ENCODE results near the gene CGRRF1. TPM values are rescaled to one million over a fixed set of nuclear protein-coding genes. Genes with fewer than 3 reads are reported as not detected.
A peak's percentile ranks its signal among the peaks of the same experiment; 100 is the strongest.

Gene CGRRF1
- total and polyA plus RNA-seq, 2 of the 13 experiments (the other 11 are each of a cell fraction or from before 2014, with no cell fraction given), result 16.8 to 18.2 TPM

DNA sequence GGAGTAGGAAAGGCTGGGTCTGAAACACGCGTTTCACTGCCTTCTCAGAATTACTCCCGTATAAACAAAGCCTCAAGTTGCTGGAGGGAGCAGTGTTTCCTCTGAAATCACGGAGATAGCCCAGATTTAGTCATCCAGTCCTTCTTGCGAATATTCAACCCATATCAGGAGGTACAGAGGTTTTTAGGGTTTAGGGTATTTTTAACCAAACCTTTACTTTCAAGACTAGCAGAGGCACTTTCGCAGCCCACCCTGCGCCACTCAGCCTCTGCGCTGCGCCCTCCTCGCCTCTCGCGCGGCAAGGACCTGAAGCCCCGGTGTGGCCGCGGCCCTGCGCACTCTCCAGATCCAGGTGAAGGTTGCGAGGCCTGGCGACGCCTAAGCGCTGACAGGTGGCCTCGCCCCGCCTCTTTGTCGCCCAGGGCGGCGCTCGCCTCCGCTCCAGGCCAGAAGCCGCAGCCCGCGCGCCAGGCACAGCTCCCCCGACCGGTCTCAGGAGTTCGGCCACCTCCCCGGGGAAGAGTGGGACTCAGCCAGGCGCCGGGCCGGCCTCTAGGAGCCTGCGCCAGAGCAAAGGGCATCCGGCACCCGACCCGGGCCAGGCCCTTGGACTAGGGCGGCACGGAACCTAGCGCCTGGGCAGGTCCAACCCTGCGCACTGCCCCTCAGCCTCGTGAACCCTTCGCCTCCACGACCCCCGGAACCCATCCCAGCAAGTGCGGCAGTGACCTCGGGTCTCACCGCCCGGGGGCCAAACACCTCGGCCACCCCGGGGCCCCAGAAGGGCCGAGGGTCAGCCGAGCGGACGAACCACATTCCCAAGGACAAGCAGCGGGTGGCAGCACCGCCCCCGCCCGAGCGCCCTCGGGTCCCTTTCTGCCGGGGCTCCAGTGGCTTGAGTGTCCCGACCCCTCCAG is 55.4 kb downstream of the CGRRF1 start (continued):
- TF ChIP-seq, protein P1, sequence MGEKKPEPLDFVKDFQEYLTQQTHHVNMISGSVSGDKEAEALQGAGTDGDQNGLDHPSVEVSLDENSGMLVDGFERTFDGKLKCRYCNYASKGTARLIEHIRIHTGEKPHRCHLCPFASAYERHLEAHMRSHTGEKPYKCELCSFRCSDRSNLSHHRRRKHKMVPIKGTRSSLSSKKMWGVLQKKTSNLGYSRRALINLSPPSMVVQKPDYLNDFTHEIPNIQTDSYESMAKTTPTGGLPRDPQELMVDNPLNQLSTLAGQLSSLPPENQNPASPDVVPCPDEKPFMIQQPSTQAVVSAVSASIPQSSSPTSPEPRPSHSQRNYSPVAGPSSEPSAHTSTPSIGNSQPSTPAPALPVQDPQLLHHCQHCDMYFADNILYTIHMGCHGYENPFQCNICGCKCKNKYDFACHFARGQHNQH (CRISPR knock-in tag; IDR thresholded peaks at IDR 0.05), result peak; percentile 64
- no peak for TF ChIP-seq ZFP36L2 (CRISPR knock-in tag; IDR thresholded peaks at IDR 0.05)
- TF ChIP-seq, protein P2, sequence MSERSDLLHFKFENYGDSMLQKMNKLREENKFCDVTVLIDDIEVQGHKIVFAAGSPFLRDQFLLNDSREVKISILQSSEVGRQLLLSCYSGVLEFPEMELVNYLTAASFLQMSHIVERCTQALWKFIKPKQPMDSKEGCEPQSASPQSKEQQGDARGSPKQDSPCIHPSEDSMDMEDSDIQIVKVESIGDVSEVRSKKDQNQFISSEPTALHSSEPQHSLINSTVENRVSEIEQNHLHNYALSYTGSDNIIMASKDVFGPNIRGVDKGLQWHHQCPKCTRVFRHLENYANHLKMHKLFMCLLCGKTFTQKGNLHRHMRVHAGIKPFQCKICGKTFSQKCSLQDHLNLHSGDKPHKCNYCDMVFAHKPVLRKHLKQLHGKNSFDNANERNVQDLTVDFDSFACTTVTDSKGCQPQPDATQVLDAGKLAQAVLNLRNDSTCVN (CRISPR knock-in tag; IDR thresholded peaks at IDR 0.05; ENCODE audit: borderline replicate concordance), result no peak
- TF ChIP-seq TEAD3 (CRISPR knock-in tag; optimal IDR thresholded peaks at IDR 0.05; ENCODE audit: borderline replicate concordance), result no peak
- TF ChIP-seq HOXA7 (CRISPR knock-in tag; IDR thresholded peaks at IDR 0.05), result no peak
- peak; percentile 68; the same call in 1 of the 2 replicates for TF ChIP-seq ZNF891 (CRISPR knock-in tag; IDR thresholded peaks at IDR 0.05)
- no peak for TF ChIP-seq CEBPG (CRISPR knock-in tag; IDR thresholded peaks at IDR 0.05)
- no peak for TF ChIP-seq NFKBIZ (CRISPR knock-in tag; IDR thresholded peaks at IDR 0.05)
- TF ChIP-seq AHR (CRISPR knock-in tag; IDR thresholded peaks at IDR 0.05), result peak; percentile 62
- TF ChIP-seq ATF7 (IDR thresholded peaks at IDR 0.05), result no peak
- TF ChIP-seq ATF7 (CRISPR knock-in tag; IDR thresholded peaks at IDR 0.05), result no peak
- TF ChIP-seq EP300 (IDR thresholded peaks at IDR 0.05; ENCODE audit: low read depth in 2 of 2, low read length in 2 of 2), result 0 out of 4 replicates have a peak, but pooled peaks of 1 of the 2 experiments have one; percentile 11
- no peak for TF ChIP-seq EP300 (CRISPR knock-in tag; IDR thresholded peaks at IDR 0.05; ENCODE audit: borderline replicate concordance)
- peak; percentile 51 for TF ChIP-seq HDAC2 (CRISPR knock-in tag; IDR thresholded peaks at IDR 0.05)
- no peak for TF ChIP-seq NFYC (CRISPR knock-in tag; IDR thresholded peaks at IDR 0.05)

Data from HepG2 (cell line).